HEK293 (cell line): Measurements from ENCODE around the gene CDCP2.

Source experiments
- CTCF ChIA-PET: fragments of 350-600 bp; formaldehyde crosslinking; extraction: SDS; loops from one replicate; lab custom pipeline; 2021; ENCODE audit warnings: antibody characterized with exemption; lab: Yijun Ruan, JAX
- POLR2A ChIA-PET: fragments of 300-600 bp; formaldehyde crosslinking; extraction: SDS; loops from one replicate; lab custom pipeline; 2020; ENCODE audit warnings: antibody characterized with exemption, inconsistent platforms; lab: Yijun Ruan, JAX
- H3K27ac ChIP-seq: fragments of 200-500 bp; sonication (Bioruptor generic); 2 replicates; pipeline ENCODE4 v1.5.1; 2014; ENCODE audit warnings: low read depth, low read length, control low read depth, inconsistent platforms; ENCODE audit errors: extremely low read depth
- H3K36me3 ChIP-seq, 2 experiments: fragments of 200-500 bp in 1 of 2; sonication (Bioruptor generic) in 1 of 2; 1 replicate in 1 of 2; 2 replicates in 1 of 2; pipeline ENCODE4 v1.5.1; 2014 to 2017; ENCODE audit warnings: inconsistent platforms in 2 of 2, low read length in 2 of 2; ENCODE audit not compliant: control insufficient read depth in 2 of 2, insufficient read depth in 1 of 2
- H3K4me1 ChIP-seq: fragments of 200-500 bp; sonication (Bioruptor generic); 2 replicates; pipeline ENCODE4 v1.5.1; 2014; ENCODE audit warnings: mild to moderate bottlenecking, low read length, inconsistent platforms; ENCODE audit not compliant: control insufficient read depth, insufficient read depth
- H3K4me3 ChIP-seq: 2 replicates; pipeline ENCODE4 v1.5.1; 2011; ENCODE audit warnings: low read depth, mild to moderate bottlenecking, control low read depth, low read length, moderate library complexity
- H3K9me3 ChIP-seq: fragments of 200-500 bp; sonication (Bioruptor generic); 2 replicates; pipeline ENCODE4 v1.5.1; 2014; ENCODE audit warnings: low read depth, low read length, inconsistent platforms; ENCODE audit not compliant: control insufficient read depth, insufficient read depth
- GFI1B ChIP-seq: fragments of 450-650 bp; formaldehyde crosslinking; IDR thresholded peaks from 2 replicates; pipeline ENCODE4 v1.5.1; 2016; ENCODE audit warnings: missing biosample characterization, missing genetic modification characterization
- GLI2 ChIP-seq: fragments of 450-650 bp; formaldehyde crosslinking; IDR thresholded peaks from 2 replicates; pipeline ENCODE4; 2017; ENCODE audit warnings: missing biosample characterization, missing genetic modification characterization, low read depth, borderline replicate concordance
- GLIS1 ChIP-seq: fragments of 450-650 bp; formaldehyde crosslinking; IDR thresholded peaks from 2 replicates; pipeline ENCODE4 v1.5.1; 2016; ENCODE audit warnings: missing biosample characterization, missing genetic modification characterization
- HOXA7 ChIP-seq: sonication (generic); formaldehyde crosslinking; IDR thresholded peaks from 2 replicates; pipeline ENCODE4 v1.8.1; 2022; ENCODE audit warnings: missing genetic modification reagents, borderline replicate concordance
- HOXD13 ChIP-seq: sonication (generic); formaldehyde crosslinking; IDR thresholded peaks from 2 replicates; pipeline ENCODE4 v1.8.0; 2022; ENCODE audit warnings: missing genetic modification reagents, borderline replicate concordance
- KLF10 ChIP-seq: fragments of 450-650 bp; IDR thresholded peaks from 2 replicates; pipeline ENCODE4 v1.5.1; 2018; ENCODE audit warnings: missing biosample characterization, mild to moderate bottlenecking, missing genetic modification characterization
- ZBTB20 ChIP-seq: fragments of 450-650 bp; formaldehyde crosslinking; IDR thresholded peaks from 2 replicates; pipeline ENCODE4 v1.5.1; 2016; ENCODE audit warnings: missing biosample characterization, missing genetic modification characterization
- ZNF112 ChIP-seq: fragments of 450-650 bp; formaldehyde crosslinking; IDR thresholded peaks from 2 replicates; pipeline ENCODE4 v1.5.0; 2017; ENCODE audit warnings: missing biosample characterization, missing genetic modification characterization
- ZNF140 ChIP-seq: fragments of 450-650 bp; formaldehyde crosslinking; IDR thresholded peaks from 2 replicates; pipeline ENCODE4 v1.5.1; 2016; ENCODE audit warnings: missing biosample characterization, missing genetic modification characterization
- ZNF211 ChIP-seq: fragments of 450-650 bp; formaldehyde crosslinking; IDR thresholded peaks from 2 replicates; pipeline ENCODE4 v1.5.1; 2016; ENCODE audit warnings: low read depth, missing biosample characterization, missing genetic modification characterization
- ZNF324 ChIP-seq: fragments of 450-650 bp; formaldehyde crosslinking; IDR thresholded peaks from 2 replicates; pipeline ENCODE4 v1.5.1; 2016; ENCODE audit warnings: missing biosample characterization, missing genetic modification characterization
- ZNF335 ChIP-seq: fragments of 450-650 bp; formaldehyde crosslinking; conservative IDR thresholded peaks from 2 replicates; pipeline ENCODE4 v1.5.1; 2016; ENCODE audit warnings: missing biosample characterization, missing genetic modification characterization
- ZNF354C ChIP-seq: fragments of 450-650 bp; formaldehyde crosslinking; IDR thresholded peaks from 2 replicates; pipeline ENCODE4 v1.5.1; 2016; ENCODE audit warnings: missing biosample characterization, missing genetic modification characterization, low read depth, borderline replicate concordance
- ZNF521 ChIP-seq: fragments of 450-650 bp; formaldehyde crosslinking; IDR thresholded peaks from 2 replicates; pipeline ENCODE4 v1.5.1; 2017; ENCODE audit warnings: missing biosample characterization, mild to moderate bottlenecking, missing genetic modification characterization
- ZNF596 ChIP-seq: fragments of 450-650 bp; IDR thresholded peaks from 2 replicates; pipeline ENCODE4 v1.5.0; 2018; ENCODE audit warnings: missing biosample characterization, mild to moderate bottlenecking, missing genetic modification characterization, moderate library complexity
- ZNF670 ChIP-seq: fragments of 450-650 bp; formaldehyde crosslinking; IDR thresholded peaks from 2 replicates; pipeline ENCODE4 v1.5.1; 2016; ENCODE audit warnings: missing biosample characterization, missing genetic modification characterization, low read depth
- ZSCAN30 ChIP-seq: fragments of 450-650 bp; IDR thresholded peaks from 2 replicates; pipeline ENCODE4 v1.5.1; 2018; ENCODE audit warnings: missing biosample characterization, mild to moderate bottlenecking, missing genetic modification characterization, moderate library complexity
- TF ChIP-seq, protein P1 (sequence below): fragments of 450-650 bp; formaldehyde crosslinking; IDR thresholded peaks from 2 replicates; pipeline ENCODE4 v1.5.1; 2016; ENCODE audit warnings: missing biosample characterization, missing genetic modification characterization
- TF ChIP-seq, protein P2 (sequence below): fragments of 450-650 bp; formaldehyde crosslinking; IDR thresholded peaks from 2 replicates; pipeline ENCODE4 v1.5.1; 2016; ENCODE audit warnings: missing biosample characterization, missing genetic modification characterization
- TF ChIP-seq, protein P3 (sequence below): fragments of 450-650 bp; formaldehyde crosslinking; IDR thresholded peaks from 2 replicates; pipeline ENCODE4 v1.5.1; 2016; ENCODE audit warnings: missing biosample characterization, missing genetic modification characterization
- TF ChIP-seq, protein P4 (sequence below): fragments of 450-650 bp; formaldehyde crosslinking; IDR thresholded peaks from 2 replicates; pipeline ENCODE4 v1.5.1; 2016; ENCODE audit warnings: missing biosample characterization, missing genetic modification characterization

Gene CDCP2

DNA sequence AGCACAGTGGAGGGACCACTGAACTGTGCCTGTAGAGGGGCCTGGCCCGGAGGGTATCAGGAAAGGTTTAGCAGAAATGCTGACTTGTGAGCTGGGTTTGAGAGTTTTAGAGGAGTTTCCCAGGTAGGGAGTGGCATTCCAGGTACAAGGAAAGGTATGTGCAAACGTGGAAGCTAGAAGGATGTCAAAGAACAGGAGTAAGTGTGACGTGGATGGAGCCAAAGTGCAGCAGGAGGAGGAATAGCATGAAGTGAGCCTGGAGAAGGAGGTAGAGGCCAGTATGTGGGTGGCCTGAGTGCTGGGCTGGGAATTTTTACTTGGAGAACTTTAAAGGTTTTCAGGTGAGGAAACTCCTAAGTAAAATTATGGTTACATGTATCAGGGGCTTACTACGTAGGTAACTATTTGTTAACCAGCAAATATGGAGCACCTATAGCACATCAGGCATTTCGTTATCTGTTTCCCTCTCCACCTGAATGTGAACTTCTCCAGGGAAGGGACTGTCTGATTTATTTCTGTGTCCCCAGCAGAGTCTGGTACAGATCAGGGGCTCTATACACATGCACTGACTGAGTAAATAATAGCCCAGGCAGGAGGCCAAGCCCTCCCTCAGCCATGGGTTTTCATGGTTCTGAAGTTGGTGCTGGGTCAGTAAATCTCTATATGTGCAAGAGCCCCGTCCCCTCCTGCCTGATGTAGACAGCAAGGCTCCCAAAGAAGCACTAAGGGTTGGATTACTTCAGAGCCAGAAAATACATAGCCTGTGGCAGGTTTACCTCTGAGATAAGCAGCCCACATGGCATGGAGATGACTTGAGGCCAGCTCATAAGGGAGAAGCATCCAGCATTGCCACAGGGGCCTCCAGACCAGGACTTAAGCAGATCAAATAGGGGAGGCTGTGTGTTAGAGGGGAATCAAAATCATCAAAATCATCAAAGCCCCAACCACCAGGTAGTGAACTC lies 43.4 kb downstream of the CDCP2 start:
- POLR2A ChIA-PET = no interaction called here
- CTCF ChIA-PET = interaction anchor here (0.6 to 1.6 kb wide), 2 partner anchors 27 to 377 kb away, joined by 4 read pairs; no protein-coding TSS in a partner anchor
- TF ChIP-seq ZNF324 (tag by site-specific recombination) = no peak
- TF ChIP-seq GLIS1 (tag by site-specific recombination) = peak; percentile 40; the same call in 1 of the 2 replicates

DNA sequence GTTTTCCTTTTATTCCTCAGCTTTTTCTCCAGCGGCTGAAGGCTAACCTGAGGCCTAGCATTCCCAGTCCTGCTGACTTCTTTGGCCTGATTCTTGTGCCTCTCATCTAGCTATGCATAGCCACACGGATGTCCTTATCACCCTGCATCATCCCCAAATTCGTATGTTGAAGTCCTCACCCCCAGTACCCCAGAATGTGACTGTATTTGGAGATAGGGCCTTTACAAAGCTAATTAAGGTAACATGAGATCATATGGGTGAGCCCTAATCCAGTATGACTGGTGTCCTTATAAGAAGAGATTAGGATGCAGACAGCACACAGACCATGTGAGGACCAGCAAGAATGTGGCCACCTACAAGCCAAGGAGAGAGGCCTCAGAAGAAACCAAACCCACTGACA lies 44.6 kb downstream of the CDCP2 start:
- Histone ChIP-seq H3K4me3 (no peak overlapping the region), H3K27ac (no peak overlapping the region), H3K4me1 (no peaks in the 10 kb centered on the region)
- CTCF ChIA-PET = interaction anchor here (0.6 to 1.6 kb wide), 2 partner anchors 15 to 26 kb away, joined by 4 read pairs; no protein-coding TSS in a partner anchor
- TF ChIP-seq GLI2 (tag by site-specific recombination) (no peak), GFI1B (no peak), ZNF354C (tag by site-specific recombination) (no peak), ZNF521 (tag by site-specific recombination) (no peak)
- TF ChIP-seq, protein P1, sequence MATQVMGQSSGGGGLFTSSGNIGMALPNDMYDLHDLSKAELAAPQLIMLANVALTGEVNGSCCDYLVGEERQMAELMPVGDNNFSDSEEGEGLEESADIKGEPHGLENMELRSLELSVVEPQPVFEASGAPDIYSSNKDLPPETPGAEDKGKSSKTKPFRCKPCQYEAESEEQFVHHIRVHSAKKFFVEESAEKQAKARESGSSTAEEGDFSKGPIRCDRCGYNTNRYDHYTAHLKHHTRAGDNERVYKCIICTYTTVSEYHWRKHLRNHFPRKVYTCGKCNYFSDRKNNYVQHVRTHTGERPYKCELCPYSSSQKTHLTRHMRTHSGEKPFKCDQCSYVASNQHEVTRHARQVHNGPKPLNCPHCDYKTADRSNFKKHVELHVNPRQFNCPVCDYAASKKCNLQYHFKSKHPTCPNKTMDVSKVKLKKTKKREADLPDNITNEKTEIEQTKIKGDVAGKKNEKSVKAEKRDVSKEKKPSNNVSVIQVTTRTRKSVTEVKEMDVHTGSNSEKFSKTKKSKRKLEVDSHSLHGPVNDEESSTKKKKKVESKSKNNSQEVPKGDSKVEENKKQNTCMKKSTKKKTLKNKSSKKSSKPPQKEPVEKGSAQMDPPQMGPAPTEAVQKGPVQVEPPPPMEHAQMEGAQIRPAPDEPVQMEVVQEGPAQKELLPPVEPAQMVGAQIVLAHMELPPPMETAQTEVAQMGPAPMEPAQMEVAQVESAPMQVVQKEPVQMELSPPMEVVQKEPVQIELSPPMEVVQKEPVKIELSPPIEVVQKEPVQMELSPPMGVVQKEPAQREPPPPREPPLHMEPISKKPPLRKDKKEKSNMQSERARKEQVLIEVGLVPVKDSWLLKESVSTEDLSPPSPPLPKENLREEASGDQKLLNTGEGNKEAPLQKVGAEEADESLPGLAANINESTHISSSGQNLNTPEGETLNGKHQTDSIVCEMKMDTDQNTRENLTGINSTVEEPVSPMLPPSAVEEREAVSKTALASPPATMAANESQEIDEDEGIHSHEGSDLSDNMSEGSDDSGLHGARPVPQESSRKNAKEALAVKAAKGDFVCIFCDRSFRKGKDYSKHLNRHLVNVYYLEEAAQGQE (tag by site-specific recombination) = no peak
- TF ChIP-seq, all 188 proteins: peak for 0
- no peaks in the 10 kb centered on the region for H3K36me3 ChIP-seq
- POLR2A ChIA-PET = no interaction called here
- no peaks in the 10 kb centered on the region for H3K9me3 ChIP-seq

More for the DNA sequence above, 43.4 kb downstream of the CDCP2 start:
- H3K36me3 ChIP-seq = no peaks in the 10 kb centered on the region
- H3K9me3 ChIP-seq = no peaks in the 10 kb centered on the region
- H3K4me3 ChIP-seq = no peak overlapping the region
- H3K27ac ChIP-seq = no peak overlapping the region
- no peaks in the 10 kb centered on the region for H3K4me1 ChIP-seq

DNA sequence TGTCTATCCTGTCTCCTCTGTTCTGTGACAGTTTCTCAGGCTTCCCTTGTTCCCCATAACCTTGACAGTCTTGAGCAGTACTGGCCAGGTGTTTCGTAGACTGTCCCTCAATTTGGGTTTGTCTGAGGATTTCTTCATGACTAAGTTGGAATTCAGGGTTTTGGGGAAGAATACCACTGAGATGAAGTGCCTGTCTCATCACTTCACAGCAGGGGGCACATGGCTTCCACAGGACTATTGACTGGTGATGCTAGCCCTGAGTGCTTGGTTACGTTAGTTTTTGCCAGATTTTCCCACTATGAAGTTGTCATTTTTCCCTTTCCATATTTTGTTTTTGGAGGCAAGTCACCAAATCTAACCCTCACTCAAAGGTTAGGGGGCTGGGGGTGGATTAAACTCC lies 45.7 kb downstream of the CDCP2 start:
- no peak overlapping the region for H3K4me3 ChIP-seq
- H3K9me3 ChIP-seq = no peaks in the 10 kb centered on the region
- CTCF ChIA-PET = no interaction called here
- no peaks in the 10 kb centered on the region for H3K36me3 ChIP-seq
- no peaks in the 10 kb centered on the region for H3K4me1 ChIP-seq
- H3K27ac ChIP-seq = no peak overlapping the region
- POLR2A ChIA-PET = no interaction called here
- TF ChIP-seq, protein P2, sequence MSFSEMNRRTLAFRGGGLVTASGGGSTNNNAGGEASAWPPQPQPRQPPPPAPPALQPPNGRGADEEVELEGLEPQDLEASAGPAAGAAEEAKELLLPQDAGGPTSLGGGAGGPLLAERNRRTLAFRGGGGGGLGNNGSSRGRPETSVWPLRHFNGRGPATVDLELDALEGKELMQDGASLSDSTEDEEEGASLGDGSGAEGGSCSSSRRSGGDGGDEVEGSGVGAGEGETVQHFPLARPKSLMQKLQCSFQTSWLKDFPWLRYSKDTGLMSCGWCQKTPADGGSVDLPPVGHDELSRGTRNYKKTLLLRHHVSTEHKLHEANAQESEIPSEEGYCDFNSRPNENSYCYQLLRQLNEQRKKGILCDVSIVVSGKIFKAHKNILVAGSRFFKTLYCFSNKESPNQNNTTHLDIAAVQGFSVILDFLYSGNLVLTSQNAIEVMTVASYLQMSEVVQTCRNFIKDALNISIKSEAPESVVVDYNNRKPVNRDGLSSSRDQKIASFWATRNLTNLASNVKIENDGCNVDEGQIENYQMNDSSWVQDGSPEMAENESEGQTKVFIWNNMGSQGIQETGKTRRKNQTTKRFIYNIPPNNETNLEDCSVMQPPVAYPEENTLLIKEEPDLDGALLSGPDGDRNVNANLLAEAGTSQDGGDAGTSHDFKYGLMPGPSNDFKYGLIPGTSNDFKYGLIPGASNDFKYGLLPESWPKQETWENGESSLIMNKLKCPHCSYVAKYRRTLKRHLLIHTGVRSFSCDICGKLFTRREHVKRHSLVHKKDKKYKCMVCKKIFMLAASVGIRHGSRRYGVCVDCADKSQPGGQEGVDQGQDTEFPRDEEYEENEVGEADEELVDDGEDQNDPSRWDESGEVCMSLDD (tag by site-specific recombination) = no peak
- TF ChIP-seq ZSCAN30 = no peak
- no peak for TF ChIP-seq ZNF112
- TF ChIP-seq ZNF521 (tag by site-specific recombination) = no peak
- TF ChIP-seq, protein P3, sequence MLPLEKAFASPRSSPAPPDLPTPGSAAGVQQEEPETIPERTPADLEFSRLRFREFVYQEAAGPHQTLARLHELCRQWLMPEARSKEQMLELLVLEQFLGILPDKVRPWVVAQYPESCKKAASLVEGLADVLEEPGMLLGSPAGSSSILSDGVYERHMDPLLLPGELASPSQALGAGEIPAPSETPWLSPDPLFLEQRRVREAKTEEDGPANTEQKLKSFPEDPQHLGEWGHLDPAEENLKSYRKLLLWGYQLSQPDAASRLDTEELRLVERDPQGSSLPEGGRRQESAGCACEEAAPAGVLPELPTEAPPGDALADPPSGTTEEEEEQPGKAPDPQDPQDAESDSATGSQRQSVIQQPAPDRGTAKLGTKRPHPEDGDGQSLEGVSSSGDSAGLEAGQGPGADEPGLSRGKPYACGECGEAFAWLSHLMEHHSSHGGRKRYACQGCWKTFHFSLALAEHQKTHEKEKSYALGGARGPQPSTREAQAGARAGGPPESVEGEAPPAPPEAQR (tag by site-specific recombination) = no peak
- no peak for TF ChIP-seq ZNF335 (tag by site-specific recombination)
- no peak for TF ChIP-seq ZNF211 (tag by site-specific recombination)
- TF ChIP-seq, protein P4, sequence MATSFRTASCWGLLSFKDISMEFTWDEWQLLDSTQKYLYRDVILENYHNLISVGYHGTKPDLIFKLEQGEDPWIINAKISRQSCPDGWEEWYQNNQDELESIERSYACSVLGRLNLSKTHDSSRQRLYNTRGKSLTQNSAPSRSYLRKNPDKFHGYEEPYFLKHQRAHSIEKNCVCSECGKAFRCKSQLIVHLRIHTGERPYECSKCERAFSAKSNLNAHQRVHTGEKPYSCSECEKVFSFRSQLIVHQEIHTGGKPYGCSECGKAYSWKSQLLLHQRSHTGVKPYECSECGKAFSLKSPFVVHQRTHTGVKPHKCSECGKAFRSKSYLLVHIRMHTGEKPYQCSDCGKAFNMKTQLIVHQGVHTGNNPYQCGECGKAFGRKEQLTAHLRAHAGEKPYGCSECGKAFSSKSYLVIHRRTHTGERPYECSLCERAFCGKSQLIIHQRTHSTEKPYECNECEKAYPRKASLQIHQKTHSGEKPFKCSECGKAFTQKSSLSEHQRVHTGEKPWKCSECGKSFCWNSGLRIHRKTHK (tag by site-specific recombination) = no peak
- TF ChIP-seq ZNF670 (tag by site-specific recombination) = no peak
- TF ChIP-seq KLF10 (tag by site-specific recombination) = no peak
- no peak for TF ChIP-seq HOXA7 (CRISPR knock-in tag)
- TF ChIP-seq ZNF596 (tag by site-specific recombination) = no peak
- no peak for TF ChIP-seq ZBTB20 (tag by site-specific recombination)
- no peak for TF ChIP-seq HOXD13
- no peak for TF ChIP-seq ZNF140 (tag by site-specific recombination)
